ENCODE data around the gene SAV1. TPM values are rescaled to one million over a fixed set of nuclear protein-coding genes. Genes with fewer than 3 reads are reported as not detected.

Gene SAV1
- total and polyA plus RNA-seq, 2 experiments from 2014 or later, result 28.6 to 30.2 TPM

DNA sequence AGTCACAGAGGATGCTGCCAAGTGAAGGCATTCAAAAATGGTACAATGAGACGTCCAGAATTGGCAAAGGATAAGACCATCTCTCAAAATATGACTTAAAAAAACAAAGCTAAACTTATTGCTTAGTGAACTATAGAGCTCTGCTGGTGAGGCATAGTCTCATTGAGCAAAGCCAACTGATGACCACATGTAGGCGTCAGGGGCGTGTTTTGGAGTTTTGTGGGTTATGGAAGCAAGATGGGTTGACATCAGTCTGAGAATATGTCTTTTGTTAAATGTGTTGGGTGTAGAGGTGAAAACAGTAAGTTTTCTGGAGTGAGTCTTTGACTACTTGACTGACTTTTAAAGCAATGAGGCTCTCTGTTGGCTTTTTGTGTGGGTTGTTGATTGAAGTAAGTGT is 60.9 kb downstream of the SAV1 start:
- Histone ChIP-seq H3K27me3 (replicated peaks; ENCODE audit: insufficient read depth) (no peaks in the 10 kb centered on the region), H2AFZ (no peak overlapping the region), H3K4me3 (0 out of 2 replicates have a peak overlapping the region, but pooled peaks have one; percentile 5), H4K20me1 (ENCODE audit: insufficient read depth) (no peaks in the 10 kb centered on the region), H3F3A (ENCODE audit: insufficient read depth) (peaks cover 26% of the 10 kb centered on the region), H3K4me1 (ENCODE audit: insufficient read depth) (peaks cover 44% of the 10 kb centered on the region), H3K4me2 (ENCODE audit: unreplicated experiment) (peak overlapping the region; percentile 63), H3K79me2 (ENCODE audit: insufficient read depth) (no peaks in the 10 kb centered on the region), H3K9ac (no peak overlapping the region), H3K36me3 (ENCODE audit: low read depth) (no peaks in the 10 kb centered on the region), H3K9me3 (ENCODE audit: low read depth) (no peaks in the 10 kb centered on the region), H3K27ac (peak overlapping the region; percentile 59), H3K9me2 (ENCODE audit: insufficient read depth) (no peaks in the 10 kb centered on the region)
- in situ Hi-C loops (cut with MboI), result loop anchor here (25.0 kb wide), 1 partner anchor 605 kb away; no protein-coding TSS in a partner anchor
- DNase-seq, result peak; percentile 94
- TF ChIP-seq EZH2phosphoT487 (IDR thresholded peaks at IDR 0.05; ENCODE audit: insufficient read depth, low read depth) (no peak), EZH2 (IDR thresholded peaks at IDR 0.05; ENCODE audit: insufficient read depth, poor library complexity, severe bottlenecking) (no peak)
- 2 to 5% methylated on average over 3 of the region's 3 CpGs for WGBS, 2 experiments (ENCODE audit: low coverage in 1 of 2, low lambda C conversion rate in 2 of 2, missing lambda C conversion rate in 2 of 2)

GRCh38 chr14:50606468-50606867 is 61.6 kb downstream of the SAV1 start:
- H3K27ac ChIP-seq, result 0 out of 2 replicates have a peak overlapping the region, but pooled peaks have one; percentile 3
- no peak overlapping the region for H3K4me3 ChIP-seq
- H2AFZ ChIP-seq, result no peak overlapping the region
- H3F3A ChIP-seq (ENCODE audit: insufficient read depth), result peaks cover 26% of the 10 kb centered on the region
- TF ChIP-seq EZH2 (IDR thresholded peaks at IDR 0.05; ENCODE audit: insufficient read depth, poor library complexity, severe bottlenecking), result no peak
- no peak for TF ChIP-seq EZH2phosphoT487 (IDR thresholded peaks at IDR 0.05; ENCODE audit: insufficient read depth, low read depth)
- WGBS, 2 experiments (ENCODE audit: low coverage in 1 of 2, low lambda C conversion rate in 2 of 2, missing lambda C conversion rate in 2 of 2), result 58 to 67% methylated on average over 2 of the region's 2 CpGs
- in situ Hi-C loops (cut with MboI), result loop anchor here (25.0 kb wide), 1 partner anchor 606 kb away; no protein-coding TSS in a partner anchor
- H4K20me1 ChIP-seq (ENCODE audit: insufficient read depth), result no peaks in the 10 kb centered on the region
- no peak for DNase-seq
- H3K9me2 ChIP-seq (ENCODE audit: insufficient read depth), result no peaks in the 10 kb centered on the region
- no peaks in the 10 kb centered on the region for H3K27me3 ChIP-seq (replicated peaks; ENCODE audit: insufficient read depth)
- H3K4me2 ChIP-seq (ENCODE audit: unreplicated experiment), result no peak overlapping the region
- H3K9ac ChIP-seq, result no peak overlapping the region
- no peaks in the 10 kb centered on the region for H3K9me3 ChIP-seq (ENCODE audit: low read depth)
- no peaks in the 10 kb centered on the region for H3K79me2 ChIP-seq (ENCODE audit: insufficient read depth)
- peaks cover 46% of the 10 kb centered on the region for H3K4me1 ChIP-seq (ENCODE audit: insufficient read depth)
- no peaks in the 10 kb centered on the region for H3K36me3 ChIP-seq (ENCODE audit: low read depth)

DNA sequence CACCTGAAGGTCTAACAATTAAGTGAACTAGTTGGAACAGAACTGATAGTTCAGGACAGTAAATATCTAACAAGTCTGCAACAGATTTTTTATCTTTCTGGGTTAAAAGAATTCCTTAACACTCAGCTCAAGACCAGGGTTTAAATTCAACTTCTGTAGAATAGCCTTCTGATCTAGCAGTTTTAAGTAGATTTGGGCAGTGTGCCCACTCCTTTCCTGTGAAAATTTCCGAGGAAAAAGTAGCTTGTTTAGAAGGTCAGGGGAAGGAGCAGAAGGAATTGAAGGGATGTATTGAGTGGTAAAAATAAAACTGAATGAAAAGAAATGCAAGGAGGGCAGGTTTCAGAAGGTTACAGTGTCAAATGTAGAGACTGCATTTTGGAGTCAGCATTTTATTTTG is 62.3 kb downstream of the SAV1 start:
- H3K79me2 ChIP-seq (ENCODE audit: insufficient read depth), result no peaks in the 10 kb centered on the region
- H3K9ac ChIP-seq, result no peak overlapping the region
- 0% methylated on average over 1 of the region's 1 CpG for WGBS, 2 experiments (ENCODE audit: low coverage in 1 of 2, low lambda C conversion rate in 2 of 2, missing lambda C conversion rate in 2 of 2)
- peak; percentile 21 for DNase-seq
- H3F3A ChIP-seq (ENCODE audit: insufficient read depth), result peaks cover 26% of the 10 kb centered on the region
- no peaks in the 10 kb centered on the region for H3K27me3 ChIP-seq (replicated peaks; ENCODE audit: insufficient read depth)
- H3K4me2 ChIP-seq (ENCODE audit: unreplicated experiment), result no peak overlapping the region
- no peaks in the 10 kb centered on the region for H3K9me3 ChIP-seq (ENCODE audit: low read depth)
- H3K4me1 ChIP-seq (ENCODE audit: insufficient read depth), result peaks cover 53% of the 10 kb centered on the region
- no peaks in the 10 kb centered on the region for H3K36me3 ChIP-seq (ENCODE audit: low read depth)
- in situ Hi-C loops (cut with MboI), result loop anchor here (25.0 kb wide), 1 partner anchor 607 kb away; no protein-coding TSS in a partner anchor
- no peaks in the 10 kb centered on the region for H4K20me1 ChIP-seq (ENCODE audit: insufficient read depth)
- no peaks in the 10 kb centered on the region for H3K9me2 ChIP-seq (ENCODE audit: insufficient read depth)
- no peak overlapping the region for H2AFZ ChIP-seq
- TF ChIP-seq EZH2 (IDR thresholded peaks at IDR 0.05; ENCODE audit: insufficient read depth, poor library complexity, severe bottlenecking), result no peak
- TF ChIP-seq EZH2phosphoT487 (IDR thresholded peaks at IDR 0.05; ENCODE audit: insufficient read depth, low read depth), result no peak
- H3K27ac ChIP-seq, result no peak overlapping the region
- no peak overlapping the region for H3K4me3 ChIP-seq

- H3K79me2 ChIP-seq (ENCODE audit: insufficient read depth), result no peaks in the 10 kb centered on the region
- no peak overlapping the region for H3K9ac ChIP-seq
- no peak overlapping the region for H2AFZ ChIP-seq
- H3K9me2 ChIP-seq (ENCODE audit: insufficient read depth), result no peaks in the 10 kb centered on the region
- in situ Hi-C loops (cut with MboI), result loop anchor here (25.0 kb wide), 1 partner anchor 609 kb away; no protein-coding TSS in a partner anchor
- no peak overlapping the region for H3K4me3 ChIP-seq
- no peak for DNase-seq
- peaks cover 21% of the 10 kb centered on the region for H3F3A ChIP-seq (ENCODE audit: insufficient read depth)
- no peaks in the 10 kb centered on the region for H3K27me3 ChIP-seq (replicated peaks; ENCODE audit: insufficient read depth)
- H3K4me2 ChIP-seq (ENCODE audit: unreplicated experiment), result no peak overlapping the region
- TF ChIP-seq EZH2 (IDR thresholded peaks at IDR 0.05; ENCODE audit: insufficient read depth, poor library complexity, severe bottlenecking) (no peak), EZH2phosphoT487 (IDR thresholded peaks at IDR 0.05; ENCODE audit: insufficient read depth, low read depth) (no peak)
- no peak overlapping the region for H3K27ac ChIP-seq
- H3K36me3 ChIP-seq (ENCODE audit: low read depth), result no peaks in the 10 kb centered on the region
- peaks cover 57% of the 10 kb centered on the region for H3K4me1 ChIP-seq (ENCODE audit: insufficient read depth)
- no peaks in the 10 kb centered on the region for H4K20me1 ChIP-seq (ENCODE audit: insufficient read depth)
- H3K9me3 ChIP-seq (ENCODE audit: low read depth), result no peaks in the 10 kb centered on the region
- WGBS, 2 experiments (ENCODE audit: low coverage in 1 of 2, low lambda C conversion rate in 2 of 2, missing lambda C conversion rate in 2 of 2), result 85 to 88% methylated on average over 2 of the region's 2 CpGs
Observed at GRCh38 chr14:50603565-50603964, 64.5 kb downstream of the SAV1 start.

Data from GM23248 (cell line).